Activated T-cell treated with anti-CD3 and anti-CD28 coated beads for 48 hours (primary cell): ENCODE measurements around the gene SOX3.

Source experiments
- DNase-seq: peaks from one replicate; pipeline ENCODE4 v3.0.0-alpha.2; 2020; ENCODE audit warnings: low read depth

The SOX3 gene

DNA sequence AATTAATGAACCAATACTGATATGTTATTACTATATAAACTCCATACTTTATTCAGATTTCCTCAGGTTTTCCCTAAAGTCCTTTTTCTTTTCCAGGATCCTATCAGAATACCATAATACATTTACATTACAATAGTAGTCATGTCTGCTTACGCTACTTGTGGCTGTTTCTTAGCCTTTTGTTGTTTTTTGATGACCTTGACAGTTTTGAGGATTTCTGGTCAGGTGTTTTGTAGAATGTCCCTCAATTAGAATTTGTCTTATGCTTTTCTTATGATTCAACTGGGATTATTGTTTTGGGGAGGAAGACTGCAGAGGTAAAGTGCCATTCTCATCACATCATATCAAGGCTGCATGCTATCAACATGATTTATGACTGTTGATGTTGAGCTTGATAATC is 9.1 kb downstream of the SOX3 start:
- DNase-seq = no peak

DNA sequence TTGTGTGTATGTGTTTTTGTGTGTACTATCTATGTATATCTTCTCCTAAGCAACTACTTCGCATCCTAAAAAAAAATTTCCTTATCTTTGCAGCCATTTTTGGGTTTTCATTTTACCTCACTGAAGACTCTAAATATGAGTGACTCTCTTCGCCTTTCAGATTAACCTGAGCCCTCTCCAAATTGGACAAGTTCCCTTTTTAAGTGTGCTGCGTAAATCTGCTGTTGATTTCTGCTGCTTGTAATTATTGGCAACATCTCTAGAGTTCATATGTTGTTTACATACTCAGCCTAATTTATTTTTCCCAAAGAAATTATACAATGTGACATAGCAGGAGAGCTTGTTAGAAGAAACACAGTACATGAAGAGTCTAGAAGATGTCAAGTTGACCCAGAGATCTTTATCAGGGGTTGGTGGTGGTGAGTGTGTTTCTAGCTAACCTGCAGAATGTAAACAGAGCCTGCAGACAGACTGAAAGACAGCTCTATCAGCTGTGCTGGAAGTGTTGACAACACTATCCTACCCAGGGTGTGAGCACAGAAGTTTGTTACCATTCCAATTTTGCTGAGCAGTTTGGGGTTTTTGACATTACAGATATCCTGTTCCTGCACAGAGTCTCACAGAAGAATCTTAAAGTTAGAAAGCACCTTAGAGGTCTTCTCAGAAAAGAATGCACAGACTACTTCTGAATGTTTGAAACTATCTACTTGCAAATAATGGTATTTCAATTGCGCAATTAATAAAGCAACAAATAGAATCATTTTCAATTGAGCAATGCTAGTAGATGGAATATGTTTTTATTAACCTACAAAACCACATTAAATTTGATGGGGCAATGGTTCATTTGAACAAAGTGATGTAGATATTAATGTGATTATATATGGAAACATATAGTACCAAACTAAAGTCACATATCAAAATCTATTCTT is 12.5 kb downstream of the SOX3 start:
- no peak for DNase-seq

DNA sequence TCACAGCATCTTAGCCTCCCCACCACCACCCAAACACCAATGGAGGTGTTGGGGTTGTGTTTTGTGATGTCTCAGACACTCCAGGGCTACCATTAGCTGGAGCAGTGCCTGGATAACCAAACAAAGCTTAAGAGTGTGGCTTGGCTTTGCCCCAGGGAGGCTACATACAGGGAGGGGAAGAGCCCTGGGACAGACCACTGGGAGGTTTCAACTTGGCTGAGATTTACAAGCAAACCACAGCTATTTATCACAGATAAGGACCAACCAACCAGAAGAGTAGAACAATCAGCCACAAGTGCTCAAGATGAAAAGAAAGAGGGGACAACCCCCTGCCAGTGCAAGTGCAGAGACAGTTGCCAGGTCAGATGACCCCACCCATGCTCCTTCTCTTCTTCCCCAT is 24.1 kb downstream of the SOX3 start:
- DNase-seq = no peak

DNA sequence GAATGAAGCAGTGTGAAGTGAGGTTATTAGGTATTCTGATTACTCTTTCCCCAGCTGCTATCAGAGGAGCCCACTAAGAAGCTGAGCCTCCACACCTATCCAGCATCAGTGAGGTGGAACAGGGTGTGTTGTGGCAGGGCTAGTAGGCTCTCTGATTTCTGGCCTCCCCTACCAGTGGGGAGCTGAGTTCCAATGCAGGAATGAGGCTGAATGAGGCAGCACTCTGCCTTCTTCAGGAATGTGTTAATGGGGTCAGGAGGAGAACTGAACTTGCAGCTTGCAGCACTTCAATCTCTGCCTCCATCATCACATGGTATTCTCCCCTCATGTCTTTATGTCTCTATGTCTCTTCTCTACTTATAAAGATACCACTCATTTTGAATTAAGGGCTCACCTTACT is 26.9 kb downstream of the SOX3 start:
- DNase-seq = no peak

DNA sequence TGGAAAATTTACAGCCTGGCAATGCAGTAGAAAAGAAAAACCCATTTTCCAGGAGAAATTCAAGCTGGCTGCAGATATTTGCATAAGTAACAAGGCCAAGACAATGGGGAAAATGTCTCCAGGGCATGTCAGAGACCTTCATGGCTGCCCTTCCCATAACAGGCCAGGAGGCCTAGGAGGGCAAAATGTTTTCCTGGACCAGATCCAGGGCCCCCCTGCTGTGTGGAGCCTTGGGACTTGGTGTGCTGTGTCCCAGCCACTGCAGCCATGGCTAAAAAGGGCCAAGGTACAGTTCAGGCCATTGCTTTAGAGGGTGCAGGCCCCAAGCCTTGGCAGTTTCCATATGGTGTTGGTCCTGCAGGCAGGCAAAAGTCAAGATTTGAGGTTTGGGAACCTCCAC is 29.8 kb downstream of the SOX3 start:
- DNase-seq = no peak

DNA sequence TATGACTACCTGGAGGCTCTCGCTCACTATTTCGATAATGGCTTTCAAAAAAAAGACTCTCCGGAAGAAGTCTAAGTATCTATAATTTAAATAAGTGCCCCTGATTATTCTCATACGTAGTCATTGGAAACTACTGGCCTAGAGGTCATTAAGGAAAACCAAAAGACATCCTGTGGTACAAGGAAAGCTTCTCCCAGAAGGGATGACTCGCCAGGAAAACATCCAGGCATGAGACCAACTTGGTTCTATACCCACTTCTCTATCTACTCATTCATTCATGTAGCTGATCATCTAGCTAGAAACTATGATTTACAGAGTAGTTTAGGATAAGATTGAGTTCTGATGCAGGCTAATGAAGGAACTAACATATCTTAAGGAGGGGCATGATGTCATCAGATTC is 37.7 kb downstream of the SOX3 start:
- no peak for DNase-seq
